AG10803 (cell line): ENCODE results near the gene GPATCH4.
A peak's percentile ranks its signal among the peaks of the same experiment; 100 is the strongest.
"Not testable (repeated sequence)": the region's sequence is repeated elsewhere in the genome, so short reads cannot be mapped to it uniquely, and the experiment has no call there.

Source experiments
- DNase-seq: peaks from one replicate; pipeline ENCODE4 v3.0.0; 2010; ENCODE audit warnings: low read depth
- H3K4me3 ChIP-seq: 2 replicates; pipeline ENCODE4 v1.5.1; 2011; ENCODE audit warnings: mild to moderate bottlenecking, low read length, control low read depth
- CTCF ChIP-seq: conservative IDR thresholded peaks from 2 replicates; pipeline ENCODE4 v1.5.1; 2011; ENCODE audit warnings: mild to moderate bottlenecking, low read length, control low read depth, inconsistent platforms

GPATCH4 gene

GRCh38 chr1:156590326-156591180 lies 10.7 kb downstream of the GPATCH4 start:
- no peak for DNase-seq
- H3K4me3 ChIP-seq = peak overlapping the region; percentile 83; the same call in 1 of the 2 replicates
- TF ChIP-seq CTCF = no peak

DNA sequence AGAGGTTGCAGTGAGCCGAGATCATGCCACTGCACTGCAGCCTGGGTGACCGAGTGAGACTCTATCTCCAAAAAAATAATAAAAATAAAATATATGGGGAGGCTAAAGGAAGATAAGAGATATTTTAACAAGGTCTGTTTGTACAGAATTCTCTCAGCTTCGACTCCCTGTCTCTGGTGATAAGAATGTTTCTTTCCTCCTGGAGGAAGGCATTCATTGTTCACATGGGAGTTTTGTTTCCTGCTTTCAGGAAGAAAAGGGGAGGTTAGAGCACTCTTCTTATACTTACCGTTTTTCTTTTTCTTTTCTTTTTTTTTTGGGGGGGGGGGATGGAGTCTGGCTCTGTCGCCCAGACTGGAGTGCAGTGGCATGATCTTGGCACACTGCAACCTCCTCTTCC lies 11.7 kb downstream of the GPATCH4 start:
- DNase-seq = no peak
- no peak for TF ChIP-seq CTCF
- H3K4me3 ChIP-seq = no peak overlapping the region

DNA sequence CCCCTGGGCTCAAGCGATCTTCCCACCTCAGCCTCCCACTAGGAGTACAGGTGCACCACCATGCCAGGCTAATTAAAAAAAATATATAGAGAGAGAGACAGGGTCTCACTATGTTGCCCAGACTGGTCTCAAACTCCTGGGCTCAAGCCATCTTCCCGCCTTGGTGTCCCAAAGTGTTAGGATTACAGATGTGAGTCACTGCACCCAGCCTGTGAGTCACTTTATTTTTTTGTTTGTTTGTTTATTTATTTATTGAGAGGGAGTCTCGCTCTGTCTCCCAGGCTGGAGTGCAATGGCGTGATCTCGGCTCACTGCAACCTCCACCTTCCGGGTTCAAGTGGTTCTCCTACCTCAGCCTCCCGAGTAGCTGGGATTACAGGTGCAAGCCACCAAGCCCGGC lies 13.4 kb downstream of the GPATCH4 start:
- DNase-seq, H3K4me3 ChIP-seq: not testable (repeated sequence)

DNA sequence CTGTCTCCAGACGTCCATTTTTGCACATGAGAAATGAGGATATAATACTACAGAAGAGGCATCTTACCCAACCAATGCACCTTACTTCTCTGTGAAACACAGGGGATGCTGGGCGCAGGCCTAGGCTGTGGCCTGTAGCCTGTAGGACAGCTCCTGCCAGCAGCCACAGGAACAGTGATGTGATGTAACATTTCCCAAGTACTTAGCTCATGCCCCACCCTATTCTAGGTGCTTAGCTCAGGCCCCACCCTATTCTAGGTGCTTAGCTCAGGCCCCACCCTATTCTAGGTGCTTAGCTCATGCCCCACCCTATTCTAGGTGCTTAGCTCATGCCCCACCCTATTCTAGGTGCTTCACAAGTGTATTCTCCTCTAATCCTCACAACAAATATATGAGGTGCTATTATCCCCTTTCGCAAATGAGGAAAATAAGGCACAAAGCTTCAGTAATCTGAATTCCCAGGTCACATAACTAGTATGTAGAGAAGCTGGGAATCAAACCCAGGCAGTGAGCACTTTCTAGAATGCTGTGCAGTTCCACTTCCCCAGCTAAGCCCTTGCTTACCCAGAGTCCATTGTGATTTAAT lies 14.3 kb downstream of the GPATCH4 start:
- DNase-seq = no peak
- no peak for TF ChIP-seq CTCF
- no peak overlapping the region for H3K4me3 ChIP-seq

DNA sequence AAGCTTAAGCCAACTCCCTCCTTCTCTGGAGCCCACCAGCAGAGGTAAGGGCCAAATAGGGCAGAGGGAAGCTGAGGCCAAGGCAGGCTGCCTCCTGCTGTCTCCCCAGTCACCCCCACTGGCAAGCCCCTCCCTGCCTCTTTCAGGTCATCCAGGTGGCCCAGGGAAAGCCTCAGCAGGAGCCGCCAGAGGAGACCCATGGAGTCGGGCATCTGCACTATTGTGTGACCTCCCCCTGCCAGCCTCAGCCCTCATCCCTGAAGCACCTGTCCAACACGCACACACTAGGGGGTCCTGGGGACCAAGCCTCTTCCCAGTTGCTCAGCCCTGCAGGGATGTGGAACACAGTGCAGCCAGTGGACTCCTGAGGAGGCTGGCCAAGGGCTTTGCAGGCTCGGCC lies 15.0 kb downstream of the GPATCH4 start:
- no peak overlapping the region for H3K4me3 ChIP-seq
- no peak for TF ChIP-seq CTCF
- DNase-seq = no peak

- no peak for TF ChIP-seq CTCF
- no peak for DNase-seq
- no peak overlapping the region for H3K4me3 ChIP-seq
Measured at GRCh38 chr1:156584813-156585212, 16.5 kb downstream of the GPATCH4 start.

DNA sequence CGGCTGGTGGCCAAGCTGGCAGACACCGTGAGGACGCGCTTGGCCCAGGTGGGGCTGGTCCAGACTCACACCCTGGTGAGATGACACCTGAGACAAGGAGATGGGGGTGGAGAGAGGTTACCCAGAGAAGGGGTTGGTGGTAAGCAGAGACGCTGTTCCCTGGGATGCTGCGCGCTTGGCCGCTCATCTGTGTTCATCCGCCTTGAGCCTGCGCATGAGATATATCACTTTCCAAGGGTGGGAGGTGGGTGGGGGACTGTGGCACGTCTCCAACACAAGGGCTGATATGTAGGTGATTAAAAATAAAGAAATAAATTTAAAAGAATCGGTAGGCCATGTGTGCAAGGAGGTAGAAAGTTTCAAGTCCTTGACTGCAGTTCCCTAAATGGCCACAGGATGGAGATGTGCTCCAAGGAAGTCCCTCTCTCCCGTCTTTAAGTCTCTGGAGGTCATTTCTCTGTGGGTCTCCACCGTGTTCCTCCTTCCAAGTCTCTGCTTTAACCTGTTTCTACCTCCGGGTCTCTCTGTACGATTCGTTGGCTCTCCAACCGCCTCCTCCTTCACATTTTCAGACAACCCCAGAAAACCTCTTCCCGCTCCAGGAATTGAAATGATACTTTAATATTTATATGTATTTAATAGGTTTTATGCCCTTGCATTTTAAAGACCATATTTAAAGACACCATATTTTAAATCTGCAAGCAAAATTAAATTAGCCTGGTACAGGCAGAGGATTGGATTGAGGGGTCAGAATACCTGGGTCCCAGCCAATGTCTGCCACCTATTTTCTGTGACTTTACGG lies 17.3 kb downstream of the GPATCH4 start:
- H3K4me3 ChIP-seq = no peak overlapping the region
- DNase-seq = peak; percentile 82
- TF ChIP-seq CTCF = peak; percentile 94
